Dedifferentiated amniotic fluid mesenchymal stem cell (primary cell): ENCODE results near the gene AAK1.

Source experiments
- DNase-seq: peaks from one replicate; pipeline ENCODE4 v3.0.0-alpha.2; 2016; ENCODE audit errors: extremely low spot score

The AAK1 gene

DNA sequence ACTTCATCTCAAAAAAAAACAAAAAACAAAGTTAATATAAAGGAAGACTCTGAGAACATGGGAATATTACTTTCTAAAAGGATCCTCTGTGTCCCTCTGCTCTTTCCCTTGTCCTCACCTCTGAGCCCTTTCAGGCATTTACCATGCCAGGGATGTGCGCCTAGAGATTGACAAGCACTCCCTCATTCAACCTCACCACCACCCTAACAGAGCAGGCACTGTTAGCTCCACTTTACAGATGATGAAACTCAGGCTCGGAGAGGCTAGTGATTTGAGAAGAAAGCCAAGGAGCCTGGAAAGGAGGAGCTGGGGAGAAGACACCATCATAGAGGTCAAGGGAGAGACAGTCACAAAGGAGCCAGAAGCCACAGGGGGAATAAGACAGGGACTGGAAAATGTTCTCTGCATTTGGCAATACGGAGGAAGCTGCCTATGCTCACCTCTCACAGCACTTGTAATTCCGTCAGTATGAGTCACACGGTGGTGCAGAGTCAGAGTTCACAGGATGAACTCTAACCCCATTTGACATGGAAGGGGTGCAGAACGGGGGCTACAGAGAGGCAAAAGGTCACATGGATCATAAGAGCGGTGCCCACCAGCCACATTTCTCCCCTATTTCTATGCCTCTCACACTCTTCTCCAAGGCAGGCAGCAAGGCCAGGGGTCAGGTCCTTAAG is 104.5 kb downstream of the AAK1 start:
- DNase-seq: no peak

DNA sequence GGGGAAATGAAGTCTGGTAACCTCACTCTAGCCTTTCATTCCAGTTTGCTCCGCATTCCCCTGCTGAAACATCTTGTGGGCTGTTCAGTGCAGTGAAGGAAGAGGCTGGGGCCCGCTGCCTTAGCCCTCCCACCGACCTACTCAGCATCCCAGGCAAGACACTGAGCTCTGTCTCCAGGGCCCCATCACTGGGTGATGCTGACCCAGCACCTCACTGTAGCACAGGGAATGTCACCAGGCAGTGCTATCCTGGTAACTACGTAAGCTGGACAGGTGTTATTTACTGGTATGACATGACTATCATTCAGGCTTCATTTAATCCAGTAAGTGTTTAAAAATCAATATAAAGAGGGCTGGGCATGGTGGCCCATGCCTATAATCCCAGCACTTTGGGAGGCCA is 105.3 kb downstream of the AAK1 start:
- no peak for DNase-seq

DNA sequence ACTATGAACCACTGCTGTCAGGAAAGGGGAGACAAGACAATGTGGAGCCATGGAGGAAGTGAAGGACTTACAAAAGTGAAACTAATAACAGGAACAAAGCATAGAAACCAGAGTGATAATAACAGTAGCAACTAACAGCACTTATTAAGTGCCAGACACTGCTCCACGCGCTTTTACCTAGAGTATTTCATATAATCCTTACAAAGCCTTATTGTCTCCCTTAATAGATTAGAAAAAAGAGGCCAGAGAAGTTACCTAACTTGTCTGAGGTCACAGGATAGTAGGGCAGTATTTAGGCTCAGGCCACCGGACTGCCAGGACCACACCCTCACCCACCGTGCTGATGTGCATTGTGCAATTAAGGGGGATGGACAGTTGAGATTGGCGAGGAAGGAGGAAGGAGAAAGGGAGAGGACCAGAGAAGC is 107.7 kb downstream of the AAK1 start:
- DNase-seq: no peak

DNA sequence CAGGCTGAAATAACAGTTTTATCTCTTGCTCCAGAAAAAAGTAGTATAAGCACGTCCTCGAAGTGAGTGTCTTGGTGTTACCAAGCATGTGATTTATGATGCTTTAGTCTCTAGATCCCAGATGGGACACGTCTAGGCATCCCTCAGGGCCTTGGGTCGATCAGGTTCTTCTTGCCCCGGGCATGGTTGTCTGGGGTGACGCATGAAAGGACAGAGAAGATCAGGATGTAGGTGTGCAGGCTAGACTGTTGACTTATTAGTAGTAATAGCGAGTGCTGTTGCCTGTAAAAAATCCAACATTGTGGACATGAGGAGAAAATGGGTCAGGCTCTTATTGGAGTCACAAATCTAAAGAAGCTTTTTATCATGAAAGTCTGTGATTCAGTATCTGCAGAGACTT is 112.4 kb downstream of the AAK1 start:
- DNase-seq: no peak

DNA sequence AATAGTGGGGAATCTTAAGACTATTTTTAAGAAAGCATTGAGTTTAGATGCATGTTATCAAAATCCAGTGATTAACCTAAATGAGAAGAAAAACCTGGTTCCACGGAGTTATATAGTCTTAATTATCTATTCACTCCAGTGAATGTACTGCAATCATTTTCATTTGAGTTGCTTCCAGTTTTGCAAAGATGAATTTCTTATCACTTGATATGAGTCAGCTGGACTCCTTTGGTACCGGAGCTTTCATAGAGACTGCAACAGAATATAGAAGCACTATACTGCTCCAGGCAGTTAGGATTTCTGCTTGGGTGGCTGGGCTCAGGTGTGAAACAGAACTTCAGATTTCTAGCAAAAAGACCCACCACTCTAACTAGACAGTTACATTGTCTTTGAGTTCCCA is 114.1 kb downstream of the AAK1 start:
- DNase-seq: no peak

DNA sequence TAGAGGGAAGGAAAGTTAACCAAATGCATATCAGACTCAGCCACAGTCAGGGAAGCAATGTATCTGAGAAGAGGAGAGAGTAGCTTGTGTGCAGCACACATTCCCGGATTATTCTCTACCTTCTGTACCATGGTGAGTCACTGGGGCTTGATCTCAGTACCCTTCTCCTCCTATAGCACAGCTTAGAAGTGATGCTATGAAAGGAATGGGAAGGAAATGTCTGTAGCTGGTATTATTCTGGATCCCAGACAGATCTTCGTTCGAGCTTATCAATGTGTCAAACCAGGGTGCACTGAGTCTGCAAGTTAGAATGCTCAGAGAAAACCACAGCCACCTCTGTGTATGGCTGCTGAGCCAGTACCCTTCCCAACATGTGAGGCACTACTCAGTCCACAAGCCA is 118.3 kb downstream of the AAK1 start:
- no peak for DNase-seq

DNA sequence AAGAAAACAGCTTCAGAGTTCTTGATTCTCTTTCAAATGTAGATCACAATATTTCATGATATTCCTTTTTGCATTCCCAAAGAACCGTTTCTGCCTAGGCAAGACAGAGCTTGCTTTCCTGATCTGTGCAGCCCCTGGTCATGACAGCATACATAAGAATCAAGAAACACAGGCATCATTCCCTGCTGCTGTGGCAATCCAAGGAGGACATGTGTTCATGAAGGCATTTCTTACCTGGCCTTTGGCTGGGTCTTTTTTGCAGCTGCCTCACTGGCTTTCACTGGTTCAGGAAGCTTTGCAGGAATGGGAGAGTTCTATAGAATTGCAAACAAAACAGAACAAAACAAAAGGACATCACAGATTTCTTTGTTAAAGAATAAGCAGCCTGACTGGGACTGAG is 118.7 kb downstream of the AAK1 start:
- DNase-seq: no peak

DNA sequence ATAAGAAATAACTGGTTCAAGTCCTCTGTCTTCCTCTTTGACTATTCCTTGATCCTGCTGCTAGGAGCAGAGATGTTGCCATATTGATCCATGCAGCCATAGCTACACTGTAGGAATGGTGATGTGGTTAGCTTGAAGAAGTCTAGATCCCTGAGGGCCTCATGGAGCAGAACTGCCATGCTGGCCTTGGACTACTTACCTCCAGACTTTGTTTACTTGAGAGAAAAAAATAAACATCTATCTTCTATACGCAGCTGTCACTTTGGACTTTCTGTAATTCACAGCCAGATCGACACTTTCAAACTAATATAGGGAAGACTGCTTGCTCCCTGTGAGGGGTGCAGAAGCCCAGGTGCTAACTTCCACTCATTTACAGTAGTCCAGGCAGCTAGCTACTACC is 121.8 kb downstream of the AAK1 start:
- no peak for DNase-seq

DNA sequence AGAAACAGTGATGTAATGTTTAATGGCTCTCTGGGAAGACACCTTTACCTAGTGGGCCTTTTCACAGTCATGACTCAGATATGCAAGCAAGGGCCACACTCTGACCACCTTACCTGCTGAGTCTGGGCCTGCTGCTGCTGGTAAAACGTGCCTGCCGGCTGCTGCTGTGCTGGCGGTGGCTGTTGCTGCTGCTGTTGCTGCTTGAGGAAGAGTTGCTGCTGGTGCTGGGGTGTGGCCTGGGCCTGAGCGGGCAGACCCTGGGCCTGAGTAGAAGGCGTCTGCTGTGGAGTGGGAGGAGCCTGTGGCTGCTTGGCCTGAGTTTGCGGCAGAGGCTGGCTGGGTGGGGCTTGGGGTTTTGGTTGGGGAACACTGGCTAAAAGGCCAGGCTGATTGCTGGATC is 124.7 kb downstream of the AAK1 start:
- no peak for DNase-seq

DNA sequence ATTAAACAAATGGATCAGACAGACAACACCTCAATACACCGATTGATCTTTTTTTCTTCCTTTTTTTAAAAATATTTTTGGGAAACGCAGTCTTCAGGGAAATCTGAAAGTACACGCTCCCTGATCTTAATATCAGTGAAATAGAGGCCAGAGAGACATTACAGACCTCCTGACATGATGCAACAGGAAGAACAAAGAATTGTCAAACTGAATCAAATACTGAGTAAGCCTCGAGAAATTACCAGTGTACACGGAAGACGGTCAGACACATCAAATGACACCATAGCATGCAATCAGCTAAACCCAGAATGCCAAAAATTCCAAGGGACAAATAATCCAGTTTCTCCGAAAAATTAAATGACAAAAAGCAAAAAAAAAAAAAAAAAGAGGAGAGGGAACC is 126.1 kb downstream of the AAK1 start:
- DNase-seq: no peak

DNA sequence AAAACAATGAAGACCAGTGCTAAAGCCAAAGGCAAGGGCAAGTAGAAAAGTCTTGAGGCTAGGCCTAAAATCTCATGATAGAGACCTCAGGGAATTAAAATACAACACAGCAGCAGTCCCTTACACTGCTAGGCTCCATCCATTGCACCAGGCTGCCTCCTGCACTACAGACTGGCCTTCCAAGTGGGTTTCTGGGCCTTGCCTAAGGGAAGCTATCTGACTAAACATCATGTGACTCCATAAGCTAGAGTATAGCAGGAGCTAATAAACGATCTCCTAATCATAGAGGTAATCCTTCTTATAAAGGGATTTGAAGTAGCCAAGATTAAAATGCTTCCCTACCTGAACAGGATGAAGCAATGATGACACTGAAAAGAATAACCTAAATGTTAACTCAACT is 128.7 kb downstream of the AAK1 start:
- DNase-seq: no peak

DNA sequence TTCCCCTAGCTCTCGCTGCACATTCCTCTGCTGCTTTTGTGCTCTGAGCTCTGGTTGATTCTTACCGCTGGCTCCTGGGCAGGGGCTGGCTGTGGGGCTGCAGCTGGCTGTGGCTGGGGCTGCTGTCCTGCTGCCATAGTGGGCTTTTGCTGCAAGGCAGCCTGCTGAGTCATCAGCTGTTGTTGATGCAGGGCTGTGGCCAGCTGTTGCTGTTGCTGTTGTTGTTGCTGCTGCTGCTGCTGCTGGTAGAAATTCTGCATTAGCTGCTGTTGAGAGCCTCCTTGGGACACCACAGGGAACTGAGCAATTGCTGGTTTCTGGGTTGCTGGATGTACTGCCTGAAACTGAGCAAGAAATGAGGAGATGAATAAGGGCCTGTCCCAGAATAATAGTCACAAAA is 129.1 kb downstream of the AAK1 start:
- peak; percentile 77 for DNase-seq

DNA sequence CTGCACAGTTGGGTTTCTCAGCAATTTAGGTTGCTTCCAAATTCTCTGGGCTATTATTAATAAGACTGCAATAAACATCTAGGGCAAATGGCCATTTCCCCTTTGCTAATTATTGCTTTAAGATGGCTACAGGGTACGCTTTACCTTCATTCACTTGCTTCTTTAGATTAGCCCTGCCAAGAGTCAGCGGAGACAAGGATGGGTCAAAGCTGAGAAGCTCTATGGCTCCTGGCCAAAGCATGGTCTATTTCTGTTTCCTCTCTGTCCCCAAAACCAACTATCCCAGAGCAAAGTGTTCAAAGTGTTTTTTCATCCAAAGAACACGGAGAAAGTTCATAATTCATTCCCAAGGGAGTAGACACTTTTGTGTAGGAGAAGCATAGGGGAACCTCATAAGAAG is 131.1 kb downstream of the AAK1 start:
- DNase-seq: no peak

DNA sequence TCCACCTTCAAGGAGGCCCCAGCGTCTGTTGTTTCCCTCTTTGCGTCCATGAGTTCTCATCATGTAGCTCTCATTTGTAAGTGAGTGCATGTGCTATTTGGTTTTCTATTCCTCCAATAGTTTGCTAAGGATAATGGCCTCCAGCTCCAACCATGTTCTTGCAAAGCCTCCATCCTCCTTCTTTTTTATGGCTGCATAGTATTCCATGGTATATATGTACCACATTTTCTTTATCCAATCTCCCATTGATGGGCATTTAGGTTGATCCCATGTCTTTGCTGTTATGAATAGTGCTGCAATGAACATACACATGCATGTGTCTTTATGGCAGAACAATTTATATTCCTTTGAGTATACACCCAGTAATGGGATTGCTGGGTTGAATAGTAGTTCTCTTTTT is 133.3 kb downstream of the AAK1 start:
- DNase-seq: no peak

DNA sequence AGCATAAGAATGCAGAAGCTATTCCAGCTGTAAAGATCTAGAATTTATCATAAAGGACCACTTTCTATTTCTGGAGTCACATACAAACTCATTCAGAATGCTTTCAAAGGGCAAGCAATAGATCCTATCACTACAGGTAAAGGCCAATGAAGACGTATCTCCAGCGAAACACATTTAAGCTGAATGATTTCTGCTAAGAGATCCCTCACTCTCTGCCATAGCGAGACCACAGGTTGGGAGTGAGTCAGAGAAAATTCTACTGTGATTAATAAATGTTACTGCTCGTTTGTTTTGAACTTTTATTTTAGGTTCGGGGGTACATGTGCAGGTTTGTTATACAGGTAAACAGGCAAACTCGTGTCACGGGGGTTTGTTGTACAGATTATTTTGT is 133.8 kb downstream of the AAK1 start:
- DNase-seq: no peak

DNA sequence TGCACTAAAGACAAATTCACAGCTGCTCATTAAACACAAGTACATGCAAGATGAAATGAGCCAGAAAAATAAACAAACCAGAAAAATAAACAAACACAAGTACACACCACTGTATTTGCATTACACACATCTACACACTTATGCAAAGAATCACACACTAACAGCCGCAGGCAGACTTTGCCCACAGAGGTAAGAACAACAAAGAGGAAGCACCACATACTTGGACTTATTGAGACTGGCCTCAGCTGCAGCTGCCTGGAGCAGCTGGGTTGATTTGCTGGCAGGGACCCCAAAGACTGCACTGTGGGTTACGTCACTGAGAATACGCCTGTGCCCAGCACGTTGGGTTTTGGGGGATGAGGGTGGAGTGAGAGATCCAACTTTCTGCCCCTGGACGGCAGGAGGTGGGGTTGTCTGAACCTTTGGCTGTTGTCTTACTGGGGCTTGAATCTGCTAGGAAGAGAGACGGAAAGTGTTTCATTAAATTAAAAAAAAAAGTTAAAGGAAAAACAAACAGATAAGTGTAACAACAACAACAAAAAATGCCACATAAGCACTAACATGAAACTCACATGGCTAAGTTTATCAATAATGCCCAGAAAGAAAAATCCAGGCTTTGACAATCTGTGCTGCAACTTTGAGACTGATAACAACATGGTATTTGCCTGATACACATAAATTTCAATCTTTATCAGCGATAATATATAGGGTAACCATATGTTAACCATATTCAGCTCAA is 134.4 kb downstream of the AAK1 start:
- no peak for DNase-seq

DNA sequence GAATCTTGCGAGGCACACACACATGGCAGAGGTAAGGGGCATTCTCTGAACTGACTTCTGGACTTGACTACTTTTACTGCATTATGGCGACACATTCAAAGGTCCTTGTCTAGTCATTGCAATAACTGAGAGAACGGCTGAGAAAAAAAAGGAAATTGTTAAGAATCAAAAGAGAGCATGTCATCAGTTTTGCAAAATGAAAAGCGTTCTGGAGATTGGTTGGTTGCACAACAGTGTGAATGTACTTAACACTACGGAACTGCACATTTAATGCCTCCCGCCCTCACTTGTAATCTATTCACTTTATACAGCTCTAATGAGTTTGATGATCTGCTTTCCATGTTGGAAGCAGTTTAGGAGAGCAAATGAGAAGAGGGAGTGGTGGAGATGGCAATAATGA is 137.8 kb downstream of the AAK1 start:
- DNase-seq: no peak

DNA sequence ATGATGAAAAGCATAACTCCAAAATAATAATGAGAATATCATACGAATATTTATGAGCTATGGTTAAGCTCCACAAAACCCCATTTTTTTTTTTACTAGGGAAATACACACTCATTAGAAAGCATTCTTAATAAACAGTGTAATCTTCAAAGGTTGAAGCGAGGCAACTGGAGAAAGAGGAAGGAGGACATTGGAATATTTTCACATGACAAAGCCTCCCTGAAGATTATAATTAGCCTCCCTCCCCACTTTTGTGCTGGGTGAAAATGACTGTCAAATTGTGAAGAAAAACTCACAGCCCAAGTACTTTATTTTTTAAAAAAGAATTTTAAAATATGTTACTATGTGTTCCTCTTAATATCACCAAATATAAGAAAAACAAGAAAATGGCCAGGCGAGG is 142.2 kb downstream of the AAK1 start:
- no peak for DNase-seq

DNA sequence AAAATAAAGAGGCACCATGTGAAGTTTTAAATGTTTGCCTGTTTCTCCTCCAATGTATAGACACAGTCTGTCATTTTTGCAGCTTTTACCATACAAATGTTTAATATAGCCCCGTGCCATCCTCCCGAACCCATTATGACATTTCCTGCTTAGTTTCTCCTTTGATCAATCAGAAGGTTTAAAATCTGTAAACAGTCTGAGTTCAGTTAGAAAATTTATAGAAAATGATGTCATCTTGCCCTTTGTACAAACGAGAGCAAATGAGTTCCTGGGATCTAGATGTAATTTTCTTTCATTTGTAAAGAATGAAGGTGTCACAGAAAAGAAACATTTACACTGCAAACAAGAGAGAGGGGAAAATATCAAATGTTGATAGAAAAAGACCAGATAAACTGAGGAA is 143.6 kb downstream of the AAK1 start:
- no peak for DNase-seq

DNA sequence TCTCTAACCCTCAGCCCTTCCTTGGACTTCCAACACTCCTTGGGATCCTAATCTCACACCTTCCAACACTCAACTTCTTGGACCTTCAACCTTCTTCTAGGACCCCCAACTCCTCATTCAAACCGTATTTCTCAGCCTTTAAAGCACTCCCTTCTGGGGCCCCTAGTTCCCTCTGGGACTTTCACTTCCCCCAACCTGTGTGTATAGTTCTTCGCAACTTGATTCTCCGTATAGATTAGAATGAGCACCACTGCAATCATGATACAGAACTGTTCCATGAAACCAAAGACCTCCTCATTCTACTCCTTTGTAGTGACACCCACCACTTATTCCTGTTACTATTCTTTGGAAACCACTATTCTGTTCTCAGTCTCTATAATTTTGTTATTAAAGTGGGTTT is 144.3 kb downstream of the AAK1 start:
- DNase-seq: no peak

DNA sequence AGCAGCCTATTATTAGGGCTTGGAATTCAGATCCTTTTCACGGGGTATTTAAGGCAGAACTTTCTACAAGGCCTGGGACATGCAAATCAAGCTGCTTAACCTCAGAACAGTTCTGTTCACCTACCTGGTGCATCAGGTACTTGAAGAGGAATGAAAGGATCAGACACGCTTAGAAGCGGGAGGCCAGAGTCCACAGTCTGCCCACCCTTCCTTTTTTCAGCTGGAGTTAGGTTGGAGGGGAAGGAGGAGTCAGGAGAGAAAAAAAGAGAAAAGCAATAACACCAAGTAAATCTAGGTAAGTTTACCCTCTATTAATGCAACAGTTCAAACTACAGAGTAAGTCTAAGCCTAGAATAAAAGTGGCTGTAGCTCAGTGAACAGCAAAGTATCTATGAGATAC is 147.7 kb downstream of the AAK1 start:
- DNase-seq: no peak

DNA sequence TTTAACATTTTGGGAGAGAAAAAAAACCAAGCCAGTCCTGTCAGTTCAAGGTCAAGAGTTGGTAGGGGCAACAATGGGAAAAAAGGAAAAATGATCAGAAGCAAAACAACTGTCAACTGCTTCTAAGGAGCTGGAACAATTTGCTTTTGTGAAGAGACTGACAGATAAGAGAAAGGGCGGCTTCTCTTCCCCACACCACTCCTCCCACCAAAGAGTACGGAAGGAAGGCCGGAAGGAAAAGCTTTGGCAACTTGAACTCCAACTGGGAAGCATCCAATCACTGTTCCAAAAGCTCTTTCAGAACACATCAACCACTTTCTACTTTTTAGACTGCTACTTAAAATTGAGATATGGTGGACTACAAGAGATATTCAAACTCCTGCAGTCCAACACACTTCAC is 148.5 kb downstream of the AAK1 start:
- no peak for DNase-seq

DNA sequence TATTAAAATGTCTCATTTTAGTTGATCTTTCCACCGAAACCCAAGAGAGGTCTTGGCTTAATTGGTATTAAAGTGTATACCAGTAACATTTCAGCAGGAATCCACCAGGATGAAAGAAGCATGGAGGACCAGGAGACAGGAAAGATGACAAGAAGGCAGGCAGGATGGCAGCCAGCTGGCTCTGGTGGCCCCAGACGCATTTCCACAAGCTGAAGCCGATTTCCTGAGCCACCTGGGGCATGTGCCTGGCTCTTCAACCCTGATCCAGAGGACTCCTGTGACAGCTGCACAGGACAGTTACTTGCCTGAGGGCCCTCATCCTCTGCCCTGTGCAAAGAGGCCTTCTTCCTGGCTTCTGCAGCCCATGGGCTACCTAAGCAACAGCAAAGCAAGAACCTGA is 149.4 kb downstream of the AAK1 start:
- no peak for DNase-seq

DNA sequence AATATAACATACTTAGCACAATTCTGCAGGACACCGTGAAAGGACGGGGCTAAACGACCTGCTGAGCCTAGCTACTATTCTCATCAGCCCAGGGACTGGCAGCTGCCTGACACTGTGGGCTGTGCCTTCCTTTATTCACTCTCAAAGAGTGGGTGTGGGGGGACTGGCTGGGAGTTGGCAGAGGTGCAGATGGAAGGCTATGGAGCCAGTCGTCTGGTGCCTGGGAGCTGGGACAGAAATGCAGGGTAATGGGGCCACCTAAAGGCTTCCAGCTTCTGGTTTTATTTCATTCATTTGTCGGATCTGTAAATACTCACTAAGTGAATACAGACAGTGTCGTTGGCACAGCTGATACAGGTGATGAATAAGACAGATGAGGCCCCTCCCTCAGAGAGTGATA is 150.3 kb downstream of the AAK1 start:
- DNase-seq: no peak
